Adrenal gland (tissue), 12 donors: ENCODE results near the gene JAK3. TPM values are rescaled to one million over a fixed set of nuclear protein-coding genes. Genes with fewer than 3 reads are reported as not detected.
A peak's percentile ranks its signal among the peaks of the same experiment; 100 is the strongest.

Source experiments
- DNase-seq, 7 donors: peaks; one replicate each; pipeline ENCODE4 v3.0.0-alpha.2; 2019 to 2020
- H3K27ac ChIP-seq, 5 donors: fragments of 200-600 bp; sonication (generic) in 4 of 5; 1 replicate in 3 of 5; 2 replicates in 2 of 5; pipeline versions ENCODE4 v1.5.1 to v1.8.0; 2016 to 2020; ENCODE audit warnings: mild to moderate bottlenecking in 1 of 5
- H3K27me3 ChIP-seq: fragments of 200-600 bp; 2 replicates; pipeline ENCODE4 v1.8.0; 2021
- H3K36me3 ChIP-seq, 2 donors: fragments of 200-600 bp; replicated peaks in 1 of 2; 1 replicate in 1 of 2; 2 replicates in 1 of 2; pipeline versions ENCODE4 v1.5.1 to v1.8.0; 2018 to 2022
- H3K4me1 ChIP-seq, 2 donors: fragments of 200-600 bp; replicated peaks in 1 of 2; 1 replicate in 1 of 2; 2 replicates in 1 of 2; pipeline versions ENCODE4 v1.5.1 to v1.8.0; 2018 to 2021
- H3K4me3 ChIP-seq, 4 donors: fragments of 200-600 bp; sonication (generic) in 3 of 4; one replicate each; pipeline ENCODE4 v1.5.1; 2016 to 2018
- H3K9me3 ChIP-seq, 3 donors: fragments of 200-600 bp; sonication (generic) in 1 of 3; replicated peaks in 1 of 3; 1 replicate in 2 of 3; 2 replicates in 1 of 3; pipeline versions ENCODE4 v1.5.1 to v1.8.0; 2016 to 2021
- POLR2A ChIP-seq, 2 donors: fragments of 450-650 bp; IDR thresholded peaks; one replicate each; pipeline ENCODE4 v1.6.1; 2017; ENCODE audit warnings: antibody characterized with exemption in 2 of 2, mild to moderate bottlenecking in 2 of 2, moderate library complexity in 1 of 2
- WGBS, 4 donors: extraction: QIAGEN DNeasy Blood & Tissue Kit in 2 of 4; methylation state at CpG; one replicate each; pipeline versions ENCODE4 v1.1.5 to v1.1.7; 2013 to 2017; 5-methylcytosine and 5-hydroxymethylcytosine counted together
- intact Hi-C, 2 donors: fragments of 100-400 bp; cut with DNase I; formaldehyde crosslinking; loops; one replicate each; pipeline versions ENCODE4 v1.14.1 to v1.15.0; 2022 to 2023
- polyA plus RNA-seq, 3 donors: library from polyadenylated mRNA; stranded (reverse); fragments of 200-250 nt in 2 of 3; fragments of 350-450 nt in 1 of 3; fragmentation: Illumina TruSeq in 1 of 3; extraction: RNeasy Lipid Tissue Mini Kit (QIAGEN cat#74804) in 1 of 3; gene quantifications; one replicate each; pipeline ENCODE4 v1.2.3, GENCODE V29; 2013 to 2014
- total RNA-seq, 9 donors: library from RNA; depleted of rRNA in 4 of 9; stranded (reverse); fragments of >200 nt in 4 of 9; fragments of 120-200 nt in 1 of 9; fragmentation: NEBNext Ultra II Directional in 1 of 9; extraction: Animal tissue kit (Norgen Biotek cat#: 25700) in 1 of 9; gene quantifications; one replicate each; pipeline versions ENCODE4 v1.1.0 to v1.2.4, GENCODE V29; 2013 to 2023
- TF ChIP-seq, protein P1 (sequence below), 6 experiments: fragments of 450-650 bp in 4 of 6; fragments of 200-600 bp in 2 of 6; sonication (generic) in 1 of 6; IDR thresholded peaks; 1 replicate in 5 of 6; 2 replicates in 1 of 6; pipeline versions ENCODE4 v1.5.1 to v1.8.0; 2016 to 2021; ENCODE audit warnings: antibody characterized with exemption in 6 of 6, mild to moderate bottlenecking in 2 of 6, moderate library complexity in 1 of 6
- donor health status: healthy with polysubstance abuse.
- donor health status: Bipolar disorder and iron deficiency.
- donor health status: DM: yes; HTN: yes; CAD: no.
- donor health status: DM: no; HTN: no; CAD: no.
- donor health status: DM: no; HTN: no; CAD: no.
- donor health status: DM: yes; HTN: yes; CAD: no.

The JAK3 gene
- total and polyA plus RNA-seq, 12 donors = 1.8 to 15.5 (median 7.9) TPM

DNA sequence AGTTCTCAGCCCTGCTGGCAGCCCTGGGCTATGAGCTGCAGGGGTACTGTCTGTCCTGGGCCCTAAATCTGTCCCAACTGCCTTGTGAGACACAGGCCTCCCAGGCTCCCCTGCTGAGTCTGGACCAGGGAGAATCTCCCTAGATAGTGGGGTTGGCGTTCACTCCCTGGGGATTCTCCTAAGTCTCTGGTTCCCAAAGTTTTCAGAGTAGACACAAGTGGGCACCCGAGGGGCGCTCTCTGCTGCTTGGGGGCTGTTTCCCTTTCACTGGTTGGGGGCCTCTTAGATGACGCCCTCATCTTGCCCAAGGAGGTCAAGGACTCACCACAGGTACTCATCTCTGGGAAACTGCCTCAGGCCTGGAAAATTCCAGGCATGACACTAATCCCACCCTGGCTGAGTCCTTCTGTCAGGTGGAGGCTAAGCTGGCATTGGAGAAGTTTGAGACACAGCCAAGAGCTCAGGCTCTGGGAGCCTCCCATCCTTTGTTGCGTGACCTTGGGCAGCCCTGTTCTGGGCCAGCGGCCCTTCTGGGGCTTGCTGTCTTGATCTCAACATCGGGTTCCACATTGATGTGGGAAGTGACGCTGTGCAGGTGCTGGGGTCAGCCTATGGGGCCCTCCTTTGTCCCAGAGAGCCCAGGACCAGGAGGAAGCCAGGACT is 15.9 kb upstream of the JAK3 start:
- DNase-seq = peak; percentile 64 to 85 (median 84)
- intact Hi-C loops = loop anchor here in 1 of 2 donors (5.0 kb wide), 1 partner anchor 69 kb away; the partner anchor contains the start of gene CCDC124
- H3K4me1 ChIP-seq = peaks cover 8 to 23% of the 10 kb centered on the region in 2 donors
- H3K4me3 ChIP-seq = no peak overlapping the region
- WGBS, 4 donors = 47 to 75% (median 58%) methylated on average over 3 to 8 of the region's 8 CpGs; no CpG with 5 or more reads in 1 of the 4 donors
- no peaks in the 10 kb centered on the region for H3K9me3 ChIP-seq
- H3K36me3 ChIP-seq = peaks cover 0 to 36% of the 10 kb centered on the region in 2 donors
- no peaks in the 10 kb centered on the region for H3K27me3 ChIP-seq
- H3K27ac ChIP-seq = peak overlapping the region; percentile 16 to 85 (median 45)
- no peak for TF ChIP-seq POLR2A (IDR thresholded peaks at IDR 0.05)
- TF ChIP-seq, protein P1, sequence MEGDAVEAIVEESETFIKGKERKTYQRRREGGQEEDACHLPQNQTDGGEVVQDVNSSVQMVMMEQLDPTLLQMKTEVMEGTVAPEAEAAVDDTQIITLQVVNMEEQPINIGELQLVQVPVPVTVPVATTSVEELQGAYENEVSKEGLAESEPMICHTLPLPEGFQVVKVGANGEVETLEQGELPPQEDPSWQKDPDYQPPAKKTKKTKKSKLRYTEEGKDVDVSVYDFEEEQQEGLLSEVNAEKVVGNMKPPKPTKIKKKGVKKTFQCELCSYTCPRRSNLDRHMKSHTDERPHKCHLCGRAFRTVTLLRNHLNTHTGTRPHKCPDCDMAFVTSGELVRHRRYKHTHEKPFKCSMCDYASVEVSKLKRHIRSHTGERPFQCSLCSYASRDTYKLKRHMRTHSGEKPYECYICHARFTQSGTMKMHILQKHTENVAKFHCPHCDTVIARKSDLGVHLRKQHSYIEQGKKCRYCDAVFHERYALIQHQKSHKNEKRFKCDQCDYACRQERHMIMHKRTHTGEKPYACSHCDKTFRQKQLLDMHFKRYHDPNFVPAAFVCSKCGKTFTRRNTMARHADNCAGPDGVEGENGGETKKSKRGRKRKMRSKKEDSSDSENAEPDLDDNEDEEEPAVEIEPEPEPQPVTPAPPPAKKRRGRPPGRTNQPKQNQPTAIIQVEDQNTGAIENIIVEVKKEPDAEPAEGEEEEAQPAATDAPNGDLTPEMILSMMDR (IDR thresholded peaks at IDR 0.05) = no peak

DNA sequence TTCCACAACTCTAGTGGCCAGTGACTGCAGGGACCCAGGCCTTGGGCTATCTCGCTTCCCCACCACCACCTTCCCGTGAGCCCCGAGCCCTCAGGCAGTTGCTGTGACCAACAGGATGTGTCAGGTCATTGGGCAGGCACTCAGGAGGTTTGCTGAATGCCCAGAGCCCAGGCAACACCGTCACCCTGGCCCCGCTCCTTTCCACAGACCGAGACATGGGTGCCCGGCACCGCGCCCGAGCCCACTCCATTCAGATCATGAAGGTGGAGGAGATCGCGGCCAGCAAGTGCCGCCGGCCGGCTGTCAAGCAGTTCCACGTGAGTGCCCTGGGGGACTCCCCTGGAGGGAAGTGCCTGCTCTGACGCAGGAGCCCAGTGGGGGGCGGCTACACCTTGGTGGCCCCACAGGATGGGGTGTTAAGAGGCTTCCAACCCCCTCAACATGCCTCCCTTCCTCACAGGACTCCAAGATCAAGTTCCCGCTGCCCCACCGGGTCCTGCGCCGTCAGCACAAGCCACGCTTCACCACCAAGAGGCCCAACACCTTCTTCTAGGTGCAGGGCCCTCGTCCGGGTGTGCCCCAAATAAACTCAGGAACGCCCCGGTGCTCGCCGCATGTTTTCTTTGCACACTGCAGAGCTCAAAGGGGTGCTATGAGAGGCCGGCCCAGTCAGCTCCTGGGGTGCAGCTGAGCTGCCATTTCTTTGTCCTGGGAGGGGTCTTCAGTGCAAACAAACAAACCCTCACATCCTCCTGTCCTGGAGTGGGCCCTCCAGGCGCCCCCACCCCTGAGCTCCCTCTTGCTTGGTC is 15.1 kb upstream of the JAK3 start:
- H3K36me3 ChIP-seq = peaks cover 0 to 36% of the 10 kb centered on the region in 2 donors

DNA sequence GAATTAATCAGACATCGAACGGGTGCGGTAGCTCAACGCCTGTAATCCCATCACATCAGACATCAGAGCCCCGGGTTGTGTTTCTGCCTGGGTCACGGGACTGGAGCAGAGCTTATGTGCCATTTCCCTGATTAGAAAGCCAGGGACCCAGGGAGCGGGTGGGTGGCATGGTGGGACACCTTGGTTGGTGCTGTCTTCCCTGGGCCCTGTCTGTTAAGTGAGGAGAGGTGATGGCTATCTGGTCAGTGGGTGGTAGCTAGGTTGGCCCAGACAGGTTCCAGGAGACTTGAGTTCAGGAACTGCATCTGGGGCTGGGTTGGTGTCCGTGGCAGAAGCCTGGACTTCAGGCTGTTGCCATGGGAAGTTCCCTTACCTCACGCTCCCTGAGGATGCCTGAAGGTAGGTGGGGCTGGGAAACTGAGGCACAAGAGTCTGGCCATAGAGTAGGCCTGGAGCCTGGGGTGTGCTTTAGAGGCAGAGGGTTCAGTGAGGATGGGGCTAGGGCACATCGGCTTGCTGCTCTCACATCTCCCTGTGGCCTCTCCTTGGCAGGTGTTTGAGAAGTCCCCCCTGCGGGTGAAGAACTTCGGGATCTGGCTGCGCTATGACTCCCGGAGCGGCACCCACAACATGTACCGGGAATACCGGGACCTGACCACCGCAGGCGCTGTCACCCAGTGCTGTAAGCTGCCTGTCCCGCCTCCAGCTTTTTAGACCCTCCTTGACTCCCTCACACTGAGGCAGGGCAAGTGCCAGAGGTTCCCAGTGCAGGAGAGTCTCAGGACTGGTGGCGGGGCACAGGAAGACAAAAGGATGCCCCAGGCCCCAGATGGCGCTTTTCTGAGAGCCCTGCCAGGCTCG is 14.0 kb upstream of the JAK3 start:
- Histone ChIP-seq H3K9me3 (no peaks in the 10 kb centered on the region), H3K36me3 (peaks cover 0 to 36% of the 10 kb centered on the region in 2 donors), H3K4me1 (peaks cover 8 to 23% of the 10 kb centered on the region in 2 donors), H3K4me3 (peak overlapping the region in 1 of 4 donors; percentile 76), H3K27me3 (no peaks in the 10 kb centered on the region), H3K27ac (peak overlapping the region in 2 of 5 donors; percentile 34 to 38)
- DNase-seq = no peak
- WGBS, 4 donors = 62 to 74% (median 69%) methylated on average over 12 to 23 of the region's 23 CpGs
- intact Hi-C loops = loop anchor here in 1 of 2 donors (5.0 kb wide), 1 partner anchor 71 kb away; the partner anchor contains the start of gene CCDC124
- TF ChIP-seq, protein P1 (IDR thresholded peaks at IDR 0.05) = no peak
- no peak for TF ChIP-seq POLR2A (IDR thresholded peaks at IDR 0.05)

More for the DNA sequence above, 15.1 kb upstream of the JAK3 start:
- no peak for DNase-seq
- Histone ChIP-seq H3K4me3 (no peak overlapping the region), H3K4me1 (peaks cover 8 to 23% of the 10 kb centered on the region in 2 donors), H3K27ac (peak overlapping the region in 4 of 5 donors; percentile 17 to 85 (median 64)), H3K27me3 (no peaks in the 10 kb centered on the region), H3K9me3 (no peaks in the 10 kb centered on the region)
- intact Hi-C loops = loop anchor here in 1 of 2 donors (5.0 kb wide), 1 partner anchor 69 kb away; the partner anchor contains the start of gene CCDC124
- TF ChIP-seq POLR2A (IDR thresholded peaks at IDR 0.05) = no peak
- TF ChIP-seq, protein P1 (IDR thresholded peaks at IDR 0.05) = no peak
- 78 to 86% (median 80%) methylated on average over 12 to 31 of the region's 31 CpGs for WGBS, 4 donors
